ENCODE data around the gene FBXO39. TPM values are rescaled to one million over a fixed set of nuclear protein-coding genes. Genes with fewer than 3 reads are reported as not detected.
"Not testable (repeated sequence)": the region's sequence is repeated elsewhere in the genome, so short reads cannot be mapped to it uniquely, and the experiment has no call there.

The FBXO39 gene
- 1 to 10 TPM in 3 of 4 donors, under 1 TPM in 1; 0.48 to 2.9 (median 1.9) TPM for total RNA-seq

- H3K9me3 ChIP-seq: peaks cover 0 to 19% (median 5%) of the 10 kb centered on the region in 3 donors
- H3K4me3 ChIP-seq: peak within 1 kb of the TSS; percentile 17 to 53 (median 36)
- WGBS, 2 donors: 2 to 21% methylated on average over 6 to 9 of the region's 49 CpGs
These were observed at the start of gene FBXO39 for GRCh38 chr17:6775871-6776405. TSS of gene FBXO39 (plus strand) at chr17:6776215. CDS start at chr17:6779869, 3,654 bp downstream.

GRCh38 chr17:6729531-6729930, 46.5 kb upstream of the FBXO39 start:
- intact Hi-C loops (cut with DNase I): no loop called here
- H3K36me3 ChIP-seq: no peaks in the 10 kb centered on the region
- DNase-seq: no peak
- H3K27ac ChIP-seq: no peak overlapping the region
- H3K4me3 ChIP-seq: no peak overlapping the region
- 73 to 75% methylated on average over 2 to 4 of the region's 4 CpGs for WGBS, 2 donors
- no peak for TF ChIP-seq POLR2A (IDR thresholded peaks at IDR 0.05)
- TF ChIP-seq CTCF (IDR thresholded peaks at IDR 0.05): no peak
- no peaks in the 10 kb centered on the region for H3K9me3 ChIP-seq
- H3K4me1 ChIP-seq: no peaks in the 10 kb centered on the region
- peaks cover 0 to 13% (median 0%) of the 10 kb centered on the region in 4 donors for H3K27me3 ChIP-seq

More at GRCh38 chr17:6775871-6776405, at the start of gene FBXO39:
- intact Hi-C loops (cut with DNase I): no loop called here
- no peak for DNase-seq
- TF ChIP-seq CTCF (IDR thresholded peaks at IDR 0.05) (no peak), POLR2A (IDR thresholded peaks at IDR 0.05) (no peak)
- Histone ChIP-seq H3K27ac (no peak within 1 kb of the TSS), H3K36me3 (peaks cover 11 to 34% (median 25%) of the 10 kb centered on the region in 3 donors), H3K4me1 (peaks cover 0 to 13% (median 6%) of the 10 kb centered on the region in 3 donors), H3K27me3 (peaks cover 0 to 45% (median 0%) of the 10 kb centered on the region in 4 donors)

DNA sequence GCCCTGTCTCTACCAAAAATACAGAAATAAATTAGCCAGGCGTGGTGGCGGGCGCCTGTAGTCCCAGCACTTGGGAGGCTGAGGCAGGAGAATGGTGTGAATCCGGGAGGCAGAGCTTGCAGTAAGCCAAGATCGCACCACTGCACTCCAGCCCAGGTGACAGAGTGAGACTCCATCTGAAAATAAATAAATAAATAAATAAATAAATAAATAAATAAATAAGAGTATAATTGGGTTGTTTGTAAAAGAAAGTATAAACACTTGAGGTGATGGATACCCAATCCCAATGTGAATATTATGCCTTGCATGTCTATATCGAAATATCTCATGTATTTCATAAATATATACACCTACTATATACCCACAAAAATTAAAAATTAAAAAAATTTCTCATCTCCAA, 29.4 kb upstream of the FBXO39 start:
- H3K4me3 ChIP-seq; H3K9me3 ChIP-seq; DNase-seq; H3K4me1 ChIP-seq; H3K27ac ChIP-seq; H3K36me3 ChIP-seq; intact Hi-C loops (cut with DNase I): not testable (repeated sequence)
- peaks cover 0 to 13% (median 0%) of the 10 kb centered on the region in 4 donors for H3K27me3 ChIP-seq
- 94 to 95% methylated on average over 6 of the region's 6 CpGs for WGBS, 2 donors

GRCh38 chr17:6748617-6749016, 27.4 kb upstream of the FBXO39 start:
- no peak overlapping the region for H3K4me3 ChIP-seq
- TF ChIP-seq CTCF (IDR thresholded peaks at IDR 0.05) (no peak), POLR2A (IDR thresholded peaks at IDR 0.05) (no peak)
- H3K36me3 ChIP-seq: no peaks in the 10 kb centered on the region
- peaks cover 0 to 5% (median 0%) of the 10 kb centered on the region in 4 donors for H3K27me3 ChIP-seq
- H3K4me1 ChIP-seq: peaks cover 4 to 21% (median 5%) of the 10 kb centered on the region in 3 donors
- no peak overlapping the region for H3K27ac ChIP-seq
- intact Hi-C loops (cut with DNase I): no loop called here
- no peaks in the 10 kb centered on the region for H3K9me3 ChIP-seq
- DNase-seq: no peak

DNA sequence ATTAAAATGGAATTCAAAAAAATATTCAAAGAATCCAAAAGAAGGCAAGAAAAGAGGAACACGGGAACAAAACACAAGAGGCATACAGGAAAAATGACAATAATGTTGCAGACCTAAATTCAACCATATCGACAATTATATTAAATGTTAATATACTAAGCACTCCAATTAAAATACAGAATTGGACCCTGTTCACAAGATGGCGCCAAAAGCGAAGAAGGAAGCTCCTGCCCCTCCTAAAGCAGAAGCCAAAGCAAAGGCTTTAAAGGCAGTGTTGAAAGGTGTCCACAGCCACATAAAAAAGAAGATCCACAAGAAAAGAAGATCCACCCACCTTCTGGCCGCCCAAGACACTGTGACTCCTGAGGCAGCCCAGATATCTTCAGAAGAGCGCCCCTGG, 26.5 kb upstream of the FBXO39 start:
- no peak overlapping the region for H3K4me3 ChIP-seq
- TF ChIP-seq CTCF (IDR thresholded peaks at IDR 0.05) (no peak), POLR2A (IDR thresholded peaks at IDR 0.05) (no peak)
- no peak overlapping the region for H3K27ac ChIP-seq
- no peaks in the 10 kb centered on the region for H3K9me3 ChIP-seq
- H3K36me3 ChIP-seq: no peaks in the 10 kb centered on the region
- 74 to 80% methylated on average over 6 of the region's 6 CpGs for WGBS, 2 donors
- no peak for DNase-seq
- peaks cover 5 to 28% (median 6%) of the 10 kb centered on the region in 3 donors for H3K4me1 ChIP-seq
- H3K27me3 ChIP-seq: no peaks in the 10 kb centered on the region
- intact Hi-C loops (cut with DNase I): no loop called here

Data from esophagus squamous epithelium (tissue), 5 donors.